CD14-positive monocyte (primary cell): ENCODE measurements around the gene KIF1B. TPM values are rescaled to one million over a fixed set of nuclear protein-coding genes. Genes with fewer than 3 reads are reported as not detected.
"Not testable (repeated sequence)": the region's sequence is repeated elsewhere in the genome, so short reads cannot be mapped to it uniquely, and the experiment has no call there.

Source experiments
- DNase-seq, 3 donors: peaks; one replicate each; pipeline ENCODE4 v3.0.0-alpha.2; 2011 to 2022
- H2AFZ ChIP-seq: 2 replicates; pipeline ENCODE4 v1.6.0; 2012; ENCODE audit warnings: mild to moderate bottlenecking, low read depth, low read length, inconsistent platforms; ENCODE audit not compliant: insufficient read depth, poor library complexity, severe bottlenecking
- H3K27ac ChIP-seq, 2 donors: 1 replicate in 1 of 2; 2 replicates in 1 of 2; pipeline ENCODE4 v1.5.1; 2012 to 2013; ENCODE audit warnings: low read length in 2 of 2, control low read depth in 1 of 2, inconsistent platforms in 1 of 2, low read depth in 1 of 2, mild to moderate bottlenecking in 1 of 2
- H3K27me3 ChIP-seq, 2 donors: one replicate each; pipeline versions ENCODE4 v1.6.0 to v1.6.1; 2011 to 2013; ENCODE audit warnings: low read length in 2 of 2; ENCODE audit not compliant: control insufficient read depth in 2 of 2, insufficient read depth in 2 of 2
- H3K36me3 ChIP-seq, 2 donors: replicated peaks in 1 of 2; 1 replicate in 1 of 2; 2 replicates in 1 of 2; pipeline versions ENCODE4 v1.5.1 to v1.6.1; 2012 to 2013; ENCODE audit warnings: low read length in 2 of 2, control low read depth in 1 of 2, inconsistent platforms in 1 of 2, mild to moderate bottlenecking in 1 of 2; ENCODE audit not compliant: insufficient read depth in 2 of 2, control insufficient read depth in 1 of 2
- H3K4me1 ChIP-seq, 2 donors: 1 replicate in 1 of 2; 2 replicates in 1 of 2; pipeline versions ENCODE4 v1.5.1 to v1.6.1; 2012 to 2013; ENCODE audit warnings: low read length in 2 of 2, control low read depth in 1 of 2, inconsistent platforms in 1 of 2, mild to moderate bottlenecking in 1 of 2, moderate library complexity in 1 of 2; ENCODE audit not compliant: insufficient read depth in 2 of 2, control insufficient read depth in 1 of 2
- H3K4me2 ChIP-seq: replicated peaks from 2 replicates; pipeline ENCODE3; 2012; ENCODE audit warnings: low read length, moderate library complexity, mild to moderate bottlenecking; ENCODE audit not compliant: poor library complexity, severe bottlenecking; ENCODE audit errors: extremely low read depth
- H3K4me3 ChIP-seq, 3 experiments: fragments of 200-600 bp in 1 of 3; sonication (generic) in 1 of 3; replicated peaks in 1 of 3; 1 replicate in 2 of 3; 2 replicates in 1 of 3; pipeline ENCODE4 v1.5.1; 2011 to 2013; ENCODE audit warnings: low read length in 3 of 3, mild to moderate bottlenecking in 3 of 3, control low read depth in 2 of 3, low read depth in 2 of 3, inconsistent platforms in 1 of 3, moderate library complexity in 1 of 3
- H3K79me2 ChIP-seq: 2 replicates; pipeline ENCODE4 v1.6.0; 2012; ENCODE audit warnings: mild to moderate bottlenecking, control low read depth, inconsistent platforms, low read length, moderate library complexity; ENCODE audit not compliant: insufficient read depth
- H3K9ac ChIP-seq: 2 replicates; pipeline ENCODE4 v1.6.0; 2017; ENCODE audit warnings: low read length, mild to moderate bottlenecking; ENCODE audit not compliant: insufficient read depth, poor library complexity, severe bottlenecking
- H3K9me3 ChIP-seq, 2 donors: replicated peaks in 1 of 2; 1 replicate in 1 of 2; 2 replicates in 1 of 2; pipeline versions ENCODE4 v1.5.1 to v1.6.1; 2012 to 2013; ENCODE audit warnings: low read length in 2 of 2, control low read depth in 1 of 2; ENCODE audit not compliant: control insufficient read depth in 1 of 2, insufficient read depth in 1 of 2
- H4K20me1 ChIP-seq: 2 replicates; pipeline ENCODE4 v1.6.0; 2012; ENCODE audit warnings: mild to moderate bottlenecking, low read length, control low read depth, moderate library complexity; ENCODE audit not compliant: insufficient read depth
- H3K27ac Mint-ChIP-seq, 7 donors: one replicate each; pipeline ENCODE4 v1.8.0; 2020; ENCODE audit warnings: mild to moderate bottlenecking in 7 of 7, mixed read lengths in 7 of 7, moderate library complexity in 6 of 7, inconsistent platforms in 2 of 7
- H3K27me3 Mint-ChIP-seq, 3 donors: one replicate each; pipeline ENCODE4 v1.8.0; 2021 to 2022; ENCODE audit warnings: low read depth in 3 of 3, mild to moderate bottlenecking in 3 of 3, mixed read lengths in 3 of 3, moderate library complexity in 3 of 3, inconsistent platforms in 1 of 3
- H3K36me3 Mint-ChIP-seq, 2 donors: one replicate each; pipeline ENCODE4 v1.8.0; 2020; ENCODE audit warnings: mixed read lengths in 2 of 2, inconsistent platforms in 1 of 2, mild to moderate bottlenecking in 1 of 2
- H3K4me1 Mint-ChIP-seq: one replicate; pipeline ENCODE4 v1.8.0; 2020; ENCODE audit warnings: mild to moderate bottlenecking, mixed read lengths
- H3K4me3 Mint-ChIP-seq, 2 donors: one replicate each; pipeline ENCODE4 v1.8.0; 2020; ENCODE audit warnings: mild to moderate bottlenecking in 2 of 2, mixed read lengths in 2 of 2, moderate library complexity in 1 of 2
- H3K9me3 Mint-ChIP-seq, 7 donors: one replicate each; pipeline ENCODE4 v1.8.0; 2020 to 2022; ENCODE audit warnings: mixed read lengths in 7 of 7, mild to moderate bottlenecking in 6 of 7, moderate library complexity in 6 of 7, inconsistent platforms in 2 of 7
- CTCF ChIP-seq: fragments of 200-600 bp; IDR thresholded peaks from one replicate; pipeline ENCODE4 v1.8.0; 2022; ENCODE audit warnings: antibody characterized with exemption, mild to moderate bottlenecking
- WGBS: methylation state at CpG from one replicate; pipeline ENCODE4 v1.1.5; 2013; ENCODE audit warnings: missing lambda C conversion rate; ENCODE audit not compliant: insufficient coverage; 5-methylcytosine and 5-hydroxymethylcytosine counted together
- intact Hi-C, 2 donors: fragments of 100-400 bp; cut with micrococcal nuclease; formaldehyde crosslinking; loops; one replicate each; pipeline versions ENCODE4 v1.15.0 to v1.15.1; 2023
- polyA plus RNA-seq, 3 donors: library from polyadenylated mRNA; depleted of rRNA in 1 of 3; unstranded in 2 of 3; stranded (reverse) in 1 of 3; fragments of 300-500 nt in 2 of 3; fragments of >200 nt in 1 of 3; fragmentation: Illumina TruSeq in 2 of 3; gene quantifications; 1 replicate in 2 of 3; 2 replicates in 1 of 3; pipeline ENCODE4 v1.2.3, GENCODE V29; 2012 to 2021

The KIF1B gene
- polyA plus RNA-seq, 3 donors: 3.0 to 7.0 (median 3.3) TPM

- Histone ChIP-seq H4K20me1 (peaks cover 11% of the 10 kb centered on the region), H3K9me3 (no peaks in the 10 kb centered on the region), H3K4me3 (peak overlapping the region in 2 of 3 experiments; percentile 34 to 61), H3K9ac (no peak overlapping the region), H3K27ac (peak overlapping the region; percentile 76 to 88), H3K27me3 (no peaks in the 10 kb centered on the region), H3K79me2 (peaks cover 55% of the 10 kb centered on the region), H3K36me3 (peaks cover 75 to 80% of the 10 kb centered on the region in 2 donors), H3K4me1 (peaks cover 33 to 42% of the 10 kb centered on the region in 2 donors), H2AFZ (peak overlapping the region; percentile 55), H3K4me2 (peak overlapping the region; percentile 61)
- intact Hi-C loops: loop anchor here in 1 of 2 donors (2.0 to 10.0 kb wide), 3 partner anchors 13 to 201 kb away; partner anchors contain the start of genes KIF1B and PGD
- Mint-ChIP-seq H3K27me3 (no peaks in the 10 kb centered on the region), H3K4me1 (peaks cover 33% of the 10 kb centered on the region), H3K36me3 (peaks cover 75 to 85% of the 10 kb centered on the region in 2 donors), H3K4me3 (peak overlapping the region; percentile 68 to 87), H3K27ac (peak overlapping the region; percentile 93 to 99 (median 97)), H3K9me3 (no peaks in the 10 kb centered on the region)
- no CpG with 5 or more reads among the region's 6 CpGs for WGBS
- peak; percentile 78 to 92 (median 91) for DNase-seq
- peak; percentile 11 for TF ChIP-seq CTCF
Observed at GRCh38 chr1:10415211-10415930, 205.0 kb downstream of the KIF1B start.

- H3K4me2 ChIP-seq: peak overlapping the region; percentile 61
- H3K27me3 Mint-ChIP-seq, H3K9ac ChIP-seq, H3K9me3 ChIP-seq, H3K27me3 ChIP-seq, H4K20me1 ChIP-seq, H3K9me3 Mint-ChIP-seq, H3K4me3 ChIP-seq, H2AFZ ChIP-seq, DNase-seq: not testable (repeated sequence)
- H3K27ac Mint-ChIP-seq: peak overlapping the region; percentile 89 to 99 (median 96)
- H3K79me2 ChIP-seq: peaks cover 49% of the 10 kb centered on the region
- peaks cover 33 to 42% of the 10 kb centered on the region in 2 donors for H3K4me1 ChIP-seq
- intact Hi-C loops: loop anchor here in 1 of 2 donors (2.0 to 10.0 kb wide), 3 partner anchors 13 to 201 kb away; partner anchors contain the start of genes KIF1B and PGD
- peaks cover 74 to 80% of the 10 kb centered on the region in 2 donors for H3K36me3 ChIP-seq
- peaks cover 77 to 87% of the 10 kb centered on the region in 2 donors for H3K36me3 Mint-ChIP-seq
- peak overlapping the region; percentile 76 to 88 for H3K27ac ChIP-seq
- peaks cover 33% of the 10 kb centered on the region for H3K4me1 Mint-ChIP-seq
- WGBS: no CpG with 5 or more reads among the region's 1 CpG
- peak overlapping the region in 1 of 2 donors; percentile 26 for H3K4me3 Mint-ChIP-seq
Observed at GRCh38 chr1:10415967-10416366, 205.6 kb downstream of the KIF1B start.

GRCh38 chr1:10418741-10419140 lies 208.4 kb downstream of the KIF1B start:
- H3K4me3 Mint-ChIP-seq, H2AFZ ChIP-seq, H3K27ac ChIP-seq, H3K9me3 Mint-ChIP-seq, H3K27me3 ChIP-seq, H3K4me3 ChIP-seq, DNase-seq, H3K9me3 ChIP-seq, H3K4me2 ChIP-seq, H4K20me1 ChIP-seq, H3K9ac ChIP-seq, H3K27me3 Mint-ChIP-seq: not testable (repeated sequence)
- intact Hi-C loops: loop anchor here in 1 of 2 donors (10.0 kb wide), 1 partner anchor 204 kb away; the partner anchor contains the start of gene KIF1B
- peaks cover 75 to 87% of the 10 kb centered on the region in 2 donors for H3K36me3 Mint-ChIP-seq
- Histone ChIP-seq H3K4me1 (peaks cover 26 to 29% of the 10 kb centered on the region in 2 donors), H3K79me2 (peaks cover 24% of the 10 kb centered on the region), H3K36me3 (peaks cover 61 to 77% of the 10 kb centered on the region in 2 donors)
- H3K4me1 Mint-ChIP-seq: peaks cover 24% of the 10 kb centered on the region
- peak overlapping the region in 2 of 7 donors; percentile 31 to 57 for H3K27ac Mint-ChIP-seq
- WGBS: no CpG with 5 or more reads among the region's 8 CpGs
